ENCODE data around the gene SH3D19.
A peak's percentile ranks its signal among the peaks of the same experiment; 100 is the strongest.

The SH3D19 gene, protein sequence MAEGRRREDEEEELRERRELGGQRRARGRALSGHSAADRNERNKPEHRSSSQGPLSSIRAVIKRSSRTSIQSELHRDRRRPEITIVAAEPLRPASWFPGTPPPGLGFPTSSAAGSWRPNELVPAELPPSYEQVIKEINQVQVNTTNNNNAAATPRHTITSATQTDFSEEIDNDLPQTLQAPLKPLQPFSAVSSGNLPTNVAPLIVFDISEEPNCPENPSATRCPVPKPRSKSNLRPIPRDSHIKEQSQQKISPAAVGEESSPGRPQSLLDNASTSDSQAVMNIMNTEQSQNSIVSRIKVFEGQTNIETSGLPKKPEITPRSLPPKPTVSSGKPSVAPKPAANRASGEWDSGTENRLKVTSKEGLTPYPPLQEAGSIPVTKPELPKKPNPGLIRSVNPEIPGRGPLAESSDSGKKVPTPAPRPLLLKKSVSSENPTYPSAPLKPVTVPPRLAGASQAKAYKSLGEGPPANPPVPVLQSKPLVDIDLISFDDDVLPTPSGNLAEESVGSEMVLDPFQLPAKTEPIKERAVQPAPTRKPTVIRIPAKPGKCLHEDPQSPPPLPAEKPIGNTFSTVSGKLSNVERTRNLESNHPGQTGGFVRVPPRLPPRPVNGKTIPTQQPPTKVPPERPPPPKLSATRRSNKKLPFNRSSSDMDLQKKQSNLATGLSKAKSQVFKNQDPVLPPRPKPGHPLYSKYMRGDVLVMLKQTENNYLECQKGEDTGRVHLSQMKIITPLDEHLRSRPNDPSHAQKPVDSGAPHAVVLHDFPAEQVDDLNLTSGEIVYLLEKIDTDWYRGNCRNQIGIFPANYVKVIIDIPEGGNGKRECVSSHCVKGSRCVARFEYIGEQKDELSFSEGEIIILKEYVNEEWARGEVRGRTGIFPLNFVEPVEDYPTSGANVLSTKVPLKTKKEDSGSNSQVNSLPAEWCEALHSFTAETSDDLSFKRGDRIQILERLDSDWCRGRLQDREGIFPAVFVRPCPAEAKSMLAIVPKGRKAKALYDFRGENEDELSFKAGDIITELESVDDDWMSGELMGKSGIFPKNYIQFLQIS

DNA sequence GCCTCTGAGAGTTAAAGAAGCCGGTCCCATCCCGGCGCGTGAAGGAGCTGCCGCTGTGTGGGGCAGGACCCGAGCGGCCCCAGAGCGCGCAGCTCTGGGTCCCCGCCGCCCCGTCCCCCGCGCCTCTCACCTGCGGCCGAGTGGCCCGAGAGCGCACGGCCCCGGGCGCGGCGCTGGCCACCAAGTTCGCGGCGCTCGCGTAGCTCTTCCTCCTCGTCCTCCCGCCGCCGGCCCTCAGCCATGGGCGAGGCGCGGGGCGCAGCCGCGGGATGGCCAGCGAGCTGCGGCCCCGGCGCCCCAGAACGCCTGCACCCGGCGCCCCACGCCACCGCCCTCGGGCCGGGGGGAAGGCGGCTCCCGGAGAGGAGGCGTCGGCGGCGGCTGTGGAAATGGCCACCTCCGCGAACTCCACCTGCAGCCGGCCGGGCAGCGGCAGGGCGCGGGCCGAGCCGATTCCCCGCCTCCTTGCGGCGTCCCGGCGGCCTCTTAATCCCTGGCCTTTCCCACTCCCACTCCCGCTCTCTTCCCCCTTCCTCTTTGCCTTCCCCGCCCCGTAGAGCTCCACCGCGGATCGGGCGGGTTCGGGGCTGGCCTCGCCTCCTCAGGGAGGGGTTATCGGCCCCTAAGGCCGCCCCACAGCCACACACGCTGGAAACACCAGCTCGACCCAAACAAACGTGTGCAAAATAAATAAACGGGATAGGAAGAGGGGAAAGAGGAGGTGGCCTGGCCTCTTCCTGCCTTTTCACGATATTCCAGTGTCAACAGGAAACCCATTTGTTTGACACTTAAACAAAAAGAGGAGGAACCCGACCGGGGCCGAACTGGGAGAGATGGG lies at the start of gene SH3D19:
TSS of gene SH3D19 (minus strand) at position 495 of the 838 bp plus-strand sequence. CDS start at position 242, 253 bp downstream.
- peak; percentile 47; the same call in 1 of the 2 replicates for TF ChIP-seq POLR2A (IDR thresholded peaks at IDR 0.05; ENCODE audit: low read depth, low read length)
- FAIRE-seq = no peak
- DNase-seq (ENCODE audit: insufficient read length, low spot score) = peak; percentile 49

DNA sequence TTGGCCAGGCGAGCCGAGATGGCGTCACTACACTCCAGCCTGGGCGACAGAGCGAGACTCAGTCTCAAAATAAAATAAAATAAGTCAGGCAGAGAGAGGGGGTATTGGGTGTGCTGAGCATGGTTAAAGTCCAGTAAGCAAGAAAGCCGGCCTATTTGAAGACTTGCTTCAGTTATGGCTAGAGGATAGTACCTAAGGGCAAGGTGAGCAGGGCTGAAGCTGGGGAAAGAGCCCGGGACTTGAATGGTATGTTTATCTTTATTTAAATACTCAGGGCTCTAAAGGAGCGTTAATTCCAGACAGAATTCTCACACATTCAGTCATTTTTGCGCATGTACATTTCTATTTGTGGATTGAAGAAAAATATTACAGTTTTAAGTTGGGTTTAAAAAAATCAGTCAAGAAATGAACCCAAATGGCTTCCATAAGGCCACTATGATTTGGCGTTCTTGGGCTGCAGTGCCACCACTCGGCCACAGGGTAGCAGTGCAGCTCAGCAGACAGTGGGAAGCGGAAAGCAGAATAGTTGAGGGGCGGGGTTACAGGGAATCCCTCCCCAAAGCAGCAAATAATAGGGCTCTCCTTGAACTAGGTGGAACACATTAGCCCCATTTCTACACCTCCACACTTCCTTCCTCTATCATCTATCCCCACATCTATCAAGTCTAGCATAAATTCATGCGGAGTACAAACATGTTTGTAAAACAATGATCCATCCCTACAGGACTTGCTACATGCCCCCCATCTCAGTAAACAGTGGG lies 37.2 kb upstream of the SH3D19 start:
- no peak for TF ChIP-seq POLR2A (IDR thresholded peaks at IDR 0.05; ENCODE audit: low read depth, low read length)
- FAIRE-seq (peak; percentile 94), DNase-seq (ENCODE audit: insufficient read length, low spot score) (peak; percentile 49)

DNA sequence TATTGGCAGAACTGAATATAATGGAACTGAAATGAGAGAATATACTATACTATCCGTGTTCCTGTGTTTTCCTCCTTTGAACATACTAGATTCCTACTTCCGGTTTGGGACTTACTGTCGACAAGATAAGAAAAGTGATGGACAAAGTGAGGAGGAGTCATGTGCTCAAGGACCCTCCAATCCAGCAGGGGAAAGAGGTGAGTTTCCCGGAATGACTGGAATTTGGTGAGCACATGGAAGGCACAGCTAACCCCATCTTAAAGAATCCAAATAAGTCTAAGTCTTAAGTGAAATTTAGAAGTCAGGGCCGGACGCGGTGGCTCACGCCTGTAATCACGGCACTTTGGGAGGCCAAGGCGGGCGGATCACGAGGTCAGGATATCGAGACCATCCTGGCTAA lies 36.6 kb upstream of the SH3D19 start:
- no peak for FAIRE-seq
- no peak for TF ChIP-seq POLR2A (IDR thresholded peaks at IDR 0.05; ENCODE audit: low read depth, low read length)
- no peak for DNase-seq (ENCODE audit: insufficient read length, low spot score)

DNA sequence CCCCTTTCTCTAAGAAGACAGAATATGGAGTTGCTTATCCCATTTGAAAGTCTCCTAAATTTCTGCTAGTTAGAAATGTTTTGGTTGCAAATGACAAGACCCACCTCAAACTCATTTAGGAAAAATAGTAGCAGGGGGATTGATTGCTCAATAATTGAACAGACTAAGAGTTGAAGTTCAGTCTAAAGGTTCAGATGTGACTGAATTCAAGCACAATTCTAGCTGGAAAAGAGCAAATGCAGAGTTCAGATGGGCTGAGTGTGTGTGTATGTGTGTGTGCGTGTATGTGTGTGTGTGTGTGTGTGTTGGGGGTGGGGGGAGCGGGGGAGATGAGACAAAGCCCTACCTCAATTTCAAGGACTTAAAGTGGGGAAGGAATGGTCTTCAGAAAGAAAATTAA lies 35.7 kb upstream of the SH3D19 start:
- DNase-seq (ENCODE audit: insufficient read length, low spot score) (no peak), FAIRE-seq (no peak)
- no peak for TF ChIP-seq POLR2A (IDR thresholded peaks at IDR 0.05; ENCODE audit: low read depth, low read length)

DNA sequence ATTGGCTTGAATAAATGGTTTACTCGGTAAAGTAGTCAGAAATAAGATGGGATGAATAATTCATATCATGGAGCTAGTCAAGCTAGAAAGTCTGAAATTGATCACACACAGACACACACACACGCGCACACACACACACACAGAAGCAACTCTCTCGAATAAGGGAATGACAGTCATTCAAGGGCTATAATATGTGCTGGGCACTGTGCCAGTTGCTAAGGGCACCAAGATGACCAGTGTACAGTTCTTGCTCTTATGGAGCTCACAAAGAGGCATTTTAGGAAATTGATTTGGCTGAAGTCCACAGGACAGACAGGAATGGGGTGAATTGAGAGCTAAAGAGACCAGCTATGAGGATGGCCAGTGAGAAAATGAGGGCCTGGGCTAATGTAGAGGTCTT lies 34.2 kb upstream of the SH3D19 start:
- DNase-seq (ENCODE audit: insufficient read length, low spot score) = no peak
- FAIRE-seq = no peak
- no peak for TF ChIP-seq POLR2A (IDR thresholded peaks at IDR 0.05; ENCODE audit: low read depth, low read length)

DNA sequence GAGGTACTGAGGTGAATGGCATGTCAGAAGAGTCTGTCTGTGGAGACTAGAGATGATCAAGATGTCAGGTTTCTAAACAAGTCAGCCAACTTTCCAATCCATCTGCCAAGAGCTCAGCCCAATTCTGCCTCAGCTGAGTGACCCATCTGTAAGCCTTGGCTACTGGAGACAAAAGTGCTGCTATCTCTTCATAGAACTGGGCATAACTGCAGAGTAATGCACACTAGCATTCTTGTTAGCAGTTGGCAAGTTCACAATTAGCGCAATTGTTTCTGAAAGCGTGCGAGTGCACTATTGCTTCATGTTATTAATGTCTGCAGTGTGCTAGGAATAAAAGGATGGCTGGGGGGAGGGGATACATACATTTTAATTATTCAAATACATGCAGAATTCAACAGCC lies 32.9 kb upstream of the SH3D19 start:
- TF ChIP-seq POLR2A (IDR thresholded peaks at IDR 0.05; ENCODE audit: low read depth, low read length) = no peak
- DNase-seq (ENCODE audit: insufficient read length, low spot score) (no peak), FAIRE-seq (no peak)

DNA sequence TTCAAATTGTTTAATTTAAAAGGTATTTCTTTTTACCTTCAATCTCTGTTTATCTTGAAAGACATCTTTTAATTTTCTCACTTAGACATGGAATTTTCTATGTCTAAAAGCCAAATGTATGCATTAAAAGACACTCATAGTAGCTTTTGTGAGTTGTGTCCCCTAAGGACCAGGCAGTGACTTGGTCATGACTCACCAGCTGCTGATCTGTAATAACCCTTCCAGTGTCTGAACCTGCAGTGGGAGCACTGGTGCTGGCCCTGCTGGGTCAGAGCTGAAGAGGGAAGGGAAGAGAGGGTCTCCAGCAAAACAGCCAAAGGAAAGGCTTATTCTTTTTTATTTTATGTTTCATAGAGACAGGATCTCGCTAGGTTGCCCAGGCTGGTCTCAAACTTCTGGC lies 31.1 kb upstream of the SH3D19 start:
- TF ChIP-seq POLR2A (IDR thresholded peaks at IDR 0.05; ENCODE audit: low read depth, low read length) = no peak
- FAIRE-seq (no peak), DNase-seq (ENCODE audit: insufficient read length, low spot score) (peak; percentile 9)

DNA sequence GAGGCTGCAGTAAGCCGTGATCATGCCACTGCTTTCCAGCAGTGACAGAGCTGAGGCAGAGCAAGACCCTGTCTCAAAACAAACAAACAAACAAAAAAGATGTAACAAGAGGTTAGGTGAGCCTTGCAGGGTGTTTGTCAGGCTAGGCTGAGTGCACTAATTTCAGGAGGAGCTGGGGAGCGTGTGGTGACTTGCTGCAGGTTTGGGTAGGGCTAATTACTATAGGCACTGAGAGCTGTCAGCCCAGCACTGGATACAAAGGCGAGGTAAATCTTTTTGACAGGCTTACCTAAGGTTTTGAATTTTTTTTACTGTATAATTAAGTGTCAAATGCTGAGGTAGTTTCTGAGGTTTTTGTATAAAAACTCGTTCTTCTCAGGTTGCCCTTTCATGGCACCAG lies 29.8 kb upstream of the SH3D19 start:
- DNase-seq (ENCODE audit: insufficient read length, low spot score) (no peak), FAIRE-seq (no peak)
- no peak for TF ChIP-seq POLR2A (IDR thresholded peaks at IDR 0.05; ENCODE audit: low read depth, low read length)

DNA sequence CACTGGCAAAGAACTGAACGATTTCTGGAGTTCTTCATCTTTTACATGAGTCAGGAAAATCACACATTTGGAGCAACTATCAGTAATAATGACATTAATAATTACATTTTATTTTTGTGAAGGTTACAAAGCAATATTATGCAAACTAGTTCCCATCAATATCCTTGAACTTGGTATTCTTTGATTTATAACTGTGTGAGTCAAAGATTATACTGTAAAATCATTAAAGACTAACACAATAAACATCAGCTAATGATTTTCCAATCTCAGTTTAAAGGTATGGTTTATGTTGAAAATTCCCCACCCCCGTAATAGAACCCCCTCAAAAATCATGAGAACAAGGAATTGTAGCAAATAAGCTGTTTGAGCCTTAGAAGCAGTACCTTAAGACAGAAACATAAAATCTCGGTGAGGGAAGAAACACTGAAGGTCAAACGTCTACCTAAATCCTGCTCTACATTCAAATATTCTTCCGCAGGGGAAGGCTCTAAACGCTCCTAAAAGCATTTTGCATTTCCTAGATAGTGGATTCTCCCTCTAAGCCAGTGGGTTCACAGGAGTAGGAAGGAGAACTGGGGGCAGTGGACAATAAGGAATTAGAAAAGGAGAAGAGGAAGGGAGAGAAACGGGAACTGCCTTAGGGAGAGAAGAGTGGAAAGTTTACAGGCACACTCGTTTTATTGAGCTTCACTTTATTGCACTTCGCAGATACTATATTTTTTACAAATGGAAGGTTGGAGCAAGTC lies 22.3 kb upstream of the SH3D19 start:
- FAIRE-seq (no peak), DNase-seq (ENCODE audit: insufficient read length, low spot score) (no peak)
- TF ChIP-seq POLR2A (IDR thresholded peaks at IDR 0.05; ENCODE audit: low read depth, low read length) = no peak

DNA sequence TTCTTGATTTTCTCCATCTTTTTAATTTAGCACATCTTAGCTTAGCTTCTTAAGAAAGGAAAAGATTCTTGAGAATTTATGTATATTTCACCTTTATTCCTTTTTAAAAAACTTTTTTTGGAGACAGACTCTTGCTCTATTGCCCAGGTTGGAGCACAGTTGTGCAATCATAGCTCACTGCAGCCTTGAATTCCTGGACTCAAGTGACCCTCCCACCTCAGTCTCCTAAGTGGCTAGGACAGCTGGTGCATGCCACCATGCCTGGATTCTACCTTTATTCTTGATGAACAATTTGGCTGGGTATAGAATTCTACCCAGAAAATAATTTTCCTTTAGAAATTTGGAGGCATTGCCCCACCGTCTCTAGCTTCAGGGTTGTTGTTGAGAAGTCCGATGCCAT lies 19.5 kb upstream of the SH3D19 start:
- DNase-seq (ENCODE audit: insufficient read length, low spot score) = no peak
- FAIRE-seq = no peak
- no peak for TF ChIP-seq POLR2A (IDR thresholded peaks at IDR 0.05; ENCODE audit: low read depth, low read length)

DNA sequence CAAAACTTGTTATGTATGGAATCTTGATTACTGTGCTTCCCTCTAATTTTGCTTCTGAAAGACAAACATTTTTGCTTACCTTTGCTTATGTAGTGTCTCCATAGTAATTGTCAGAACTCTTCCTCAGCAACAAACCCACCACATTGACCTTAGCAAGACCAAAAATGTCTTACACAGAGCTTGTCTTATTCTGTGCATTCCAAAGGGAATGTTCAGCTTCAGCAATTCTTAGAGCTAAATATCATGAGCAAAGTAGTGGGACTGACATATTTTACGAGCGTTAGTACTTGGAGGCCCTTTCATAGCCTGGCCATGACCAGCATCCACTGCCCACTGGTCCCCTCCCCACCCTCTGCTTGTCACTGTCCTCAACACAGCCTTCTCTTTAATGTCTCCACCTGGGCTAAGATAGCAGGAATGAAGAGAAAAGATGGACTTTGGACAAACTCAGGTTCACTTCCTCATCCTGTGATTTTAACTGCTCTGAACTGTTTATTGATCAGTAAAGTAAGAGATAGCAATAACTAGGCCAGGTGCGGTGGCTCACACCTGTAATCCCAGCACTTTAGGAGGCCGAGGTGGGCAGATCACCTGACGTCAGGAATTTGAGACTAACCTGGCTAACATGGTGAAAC lies 15.5 kb upstream of the SH3D19 start:
- DNase-seq (ENCODE audit: insufficient read length, low spot score) = no peak
- TF ChIP-seq POLR2A (IDR thresholded peaks at IDR 0.05; ENCODE audit: low read depth, low read length) = no peak
- FAIRE-seq = no peak

DNA sequence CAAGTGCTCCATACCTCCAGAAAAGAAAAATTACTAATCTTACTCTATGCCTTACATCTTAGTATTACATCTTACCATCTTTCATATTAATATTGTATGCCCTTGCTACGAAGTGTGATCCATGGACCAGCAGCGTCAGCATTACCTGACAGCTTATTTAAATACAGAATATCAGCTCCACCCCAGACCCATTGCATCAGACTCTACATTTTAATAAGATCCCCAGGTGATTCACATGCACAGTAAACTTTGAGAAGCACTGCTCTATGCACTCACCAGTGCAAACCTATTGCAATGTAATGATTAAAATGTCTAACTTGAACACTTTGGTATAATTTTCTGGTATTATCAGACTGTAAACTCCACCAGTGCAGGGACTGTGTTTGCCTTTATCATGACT lies 14.1 kb upstream of the SH3D19 start:
- DNase-seq (ENCODE audit: insufficient read length, low spot score) = no peak
- no peak for FAIRE-seq
- no peak for TF ChIP-seq POLR2A (IDR thresholded peaks at IDR 0.05; ENCODE audit: low read depth, low read length)

All from H54 (cell line).